K562 (cell line): ENCODE measurements around the gene UPK3A. TPM values are rescaled to one million over a fixed set of nuclear protein-coding genes. Genes with fewer than 3 reads are reported as not detected.

Experiments
- HBP1 ChIP-seq: fragments of 450-650 bp; formaldehyde crosslinking; IDR thresholded peaks from 2 replicates; pipeline ENCODE4 v1.4.0; 2022; ENCODE audit warnings: missing genetic modification characterization
- HINFP ChIP-seq: fragments of 450-650 bp; conservative IDR thresholded peaks from 2 replicates; pipeline ENCODE4 v1.6.1; 2016; ENCODE audit warnings: missing genetic modification characterization, low read depth, mild to moderate bottlenecking, control low read depth, missing compliant biosample characterization
- HMGN3 ChIP-seq: IDR thresholded peaks from 2 replicates; pipeline ENCODE4 v1.6.1; 2011; ENCODE audit warnings: borderline replicate concordance, low read depth, mild to moderate bottlenecking, mixed read lengths, low read length; ENCODE audit not compliant: insufficient read length; ENCODE audit errors: extremely low read depth
- NEUROD1 ChIP-seq: fragments of 150-350 bp; IDR thresholded peaks from 2 replicates; pipeline ENCODE4 v1.6.1; 2014; ENCODE audit warnings: borderline replicate concordance, low read length, low read depth; ENCODE audit not compliant: partially characterized antibody
- PCBP2 ChIP-seq: fragments of 200-400 bp; formaldehyde crosslinking; IDR thresholded peaks from 2 replicates; pipeline ENCODE4 v1.6.1; 2018; ENCODE audit warnings: low read length, low read depth, mild to moderate bottlenecking, moderate library complexity; ENCODE audit not compliant: poor library complexity, severe bottlenecking
- RBM14 ChIP-seq: fragments of 200-400 bp; formaldehyde crosslinking; IDR thresholded peaks from 2 replicates; pipeline ENCODE4 v1.6.1; 2018; ENCODE audit warnings: low read depth, mild to moderate bottlenecking, low read length, moderate library complexity, borderline replicate concordance; ENCODE audit not compliant: insufficient read depth
- SREBF2 ChIP-seq: sonication (generic); formaldehyde crosslinking; IDR thresholded peaks from 2 replicates; pipeline ENCODE4 v1.4.0; 2020; ENCODE audit warnings: mild to moderate bottlenecking, missing genetic modification reagents
- ZBTB11 ChIP-seq, 3 experiments: fragments of 200-800 bp in 1 of 3; fragments of 250-450 bp in 1 of 3; fragments of 450-650 bp in 1 of 3; sonication (Bioruptor Pico) in 1 of 3; sonication (Bioruptor generic) in 1 of 3; formaldehyde crosslinking in 1 of 3; IDR thresholded peaks; 2 replicates each; pipeline versions ENCODE4 v1.6.1 to v1.8.0; 2016 to 2022; ENCODE audit warnings: mild to moderate bottlenecking in 2 of 3, missing genetic modification characterization in 2 of 3, missing compliant biosample characterization in 1 of 3, moderate library complexity in 1 of 3
- ZNF3 ChIP-seq: fragments of 250-450 bp; sonication (Bioruptor Pico); IDR thresholded peaks from 2 replicates; pipeline ENCODE4 v1.5.0; 2021; ENCODE audit warnings: mild to moderate bottlenecking, moderate library complexity
- ZNF644 ChIP-seq: fragments of 200-800 bp; sonication (Bioruptor generic); IDR thresholded peaks from 2 replicates; pipeline ENCODE4 v1.6.1; 2016; ENCODE audit warnings: low read depth, missing genetic modification characterization, missing compliant biosample characterization
- polyA plus RNA-seq, 8 experiments: library from polyadenylated mRNA; depleted of rRNA in 4 of 8; stranded (reverse) in 5 of 8; unstranded in 3 of 8; fragments of >200 nt; fragmentation: Nextera tagmentation in 2 of 8; fragmentation: Illumina TruSeq in 1 of 8; extraction: Ambion mirVana in 2 of 8; extraction: Trizol in 1 of 8; gene quantifications; 2 replicates each; pipeline versions ENCODE4 v1.2.1 to v1.2.3, GENCODE V29; 2011 to 2014; ENCODE audit warnings: inconsistent platforms in 1 of 8, missing spikeins in 1 of 8
- total RNA-seq, 7 experiments: library from RNA; depleted of rRNA in 6 of 7; stranded (reverse); fragments of >200 nt in 6 of 7; fragmentation: Illumina TruSeq in 2 of 7; extraction: Trizol in 2 of 7; gene quantifications; 2 replicates each; pipeline versions ENCODE4 v1.2.1 to v1.2.3, GENCODE V29; 2011 to 2021; ENCODE audit warnings: low replicate concordance in 1 of 7

UPK3A gene
- total and polyA plus RNA-seq, 9 of the 15 experiments (the other 6 are each of a cell fraction or from before 2014, with no cell fraction given), result not detected

- TF ChIP-seq HINFP (tag) (no peak), ZNF3 (CRISPR knock-in tag) (no peak), SREBF2 (CRISPR knock-in tag) (no peak), ZNF644 (tag) (no peak), ZBTB11 (CRISPR knock-in tag; IDR thresholded peaks at IDR 0.05) (no peak), NEUROD1 (no peak), HBP1 (CRISPR knock-in tag) (no peak), RBM14 (no peak), HMGN3 (no peak), PCBP2 (no peak)
Measured at GRCh38 chr22:45263463-45264269, 21.1 kb upstream of the UPK3A start (continued).
